Pons (tissue), 1 donor: ENCODE results near the gene ZNF143.
A peak's percentile ranks its signal among the peaks of the same experiment; 100 is the strongest.
"Not testable (repeated sequence)": the region's sequence is repeated elsewhere in the genome, so short reads cannot be mapped to it uniquely, and the experiment has no call there.

Source experiments
- DNase-seq: peaks from one replicate; pipeline ENCODE4 v3.0.0-alpha.2; 2016; ENCODE audit warnings: low spot score

The ZNF143 gene

GRCh38 chr11:9549216-9549615 lies 88.4 kb downstream of the ZNF143 start:
- not testable (repeated sequence) for DNase-seq

- DNase-seq: no peak
Measured at GRCh38 chr11:9550191-9550628, 89.4 kb downstream of the ZNF143 start.

- DNase-seq: no peak
Measured at GRCh38 chr11:9561279-9561982, 100.6 kb downstream of the ZNF143 start.

- no peak for DNase-seq
Measured at GRCh38 chr11:9562716-9563115, 101.9 kb downstream of the ZNF143 start.

- no peak for DNase-seq
Measured at GRCh38 chr11:9563196-9563730, 102.5 kb downstream of the ZNF143 start.

- no peak for DNase-seq
Measured at GRCh38 chr11:9565822-9566560, 105.2 kb downstream of the ZNF143 start.

- DNase-seq: no peak
Measured at GRCh38 chr11:9566561-9567063, 105.8 kb downstream of the ZNF143 start.

GRCh38 chr11:9567401-9567800 lies 106.6 kb downstream of the ZNF143 start:
- no peak for DNase-seq

GRCh38 chr11:9568161-9568853 lies 107.5 kb downstream of the ZNF143 start:
- no peak for DNase-seq

GRCh38 chr11:9568854-9569587 lies 108.2 kb downstream of the ZNF143 start:
- no peak for DNase-seq

- DNase-seq: no peak
Measured at GRCh38 chr11:9569588-9570164, 108.9 kb downstream of the ZNF143 start.

GRCh38 chr11:9570313-9571025 lies 109.7 kb downstream of the ZNF143 start:
- no peak for DNase-seq

GRCh38 chr11:9571071-9571762 lies 110.4 kb downstream of the ZNF143 start:
- DNase-seq: no peak

- no peak for DNase-seq
Measured at GRCh38 chr11:9571763-9572115, 110.9 kb downstream of the ZNF143 start.

GRCh38 chr11:9573052-9573774 lies 112.4 kb downstream of the ZNF143 start, which contains the start of gene WEE1:
Gene WEE1 (plus strand): TSS chr11:9573670. CDS start chr11:9573934, 264 bp downstream.
- DNase-seq: peak; percentile 93

- no peak for DNase-seq
Measured at GRCh38 chr11:9573775-9574621, 113.2 kb downstream of the ZNF143 start.

GRCh38 chr11:9574622-9575259 lies 113.9 kb downstream of the ZNF143 start:
- no peak for DNase-seq
